MG63 (cell line): Measurements from ENCODE around the gene BTBD1. TPM values are rescaled to one million over a fixed set of nuclear protein-coding genes. Genes with fewer than 3 reads are reported as not detected.

Experiments
- DNase-seq: peaks from one replicate; pipeline ENCODE4 v3.0.0-alpha.2; 2020
- H3K27me3 ChIP-seq: fragments of 250-450 bp; sonication (Bioruptor Pico); 2 replicates; pipeline ENCODE4 v1.5.1; 2020; ENCODE audit warnings: mild to moderate bottlenecking, moderate library complexity
- H3K36me3 ChIP-seq: fragments of 250-450 bp; sonication (Bioruptor Pico); 2 replicates; pipeline ENCODE4 v1.5.1; 2020; ENCODE audit warnings: mild to moderate bottlenecking, moderate library complexity
- H3K4me3 ChIP-seq: fragments of 250-450 bp; sonication (Bioruptor Pico); 2 replicates; pipeline ENCODE4 v1.5.1; 2020; ENCODE audit warnings: mild to moderate bottlenecking, moderate library complexity
- H3K9me3 ChIP-seq: fragments of 250-450 bp; sonication (Bioruptor Pico); 2 replicates; pipeline ENCODE4 v1.5.1; 2020; ENCODE audit warnings: mild to moderate bottlenecking, moderate library complexity
- total RNA-seq: library from RNA; depleted of rRNA; stranded (reverse); fragments of >200 nt; shearing (Covaris generic); gene quantifications from 2 replicates; pipeline ENCODE4 v1.2.3, GENCODE V29; 2014; ENCODE audit warnings: low replicate concordance; rRNA removed

The BTBD1 gene
- total RNA-seq: 90.8 and 91.9 TPM in 2 replicates

DNA sequence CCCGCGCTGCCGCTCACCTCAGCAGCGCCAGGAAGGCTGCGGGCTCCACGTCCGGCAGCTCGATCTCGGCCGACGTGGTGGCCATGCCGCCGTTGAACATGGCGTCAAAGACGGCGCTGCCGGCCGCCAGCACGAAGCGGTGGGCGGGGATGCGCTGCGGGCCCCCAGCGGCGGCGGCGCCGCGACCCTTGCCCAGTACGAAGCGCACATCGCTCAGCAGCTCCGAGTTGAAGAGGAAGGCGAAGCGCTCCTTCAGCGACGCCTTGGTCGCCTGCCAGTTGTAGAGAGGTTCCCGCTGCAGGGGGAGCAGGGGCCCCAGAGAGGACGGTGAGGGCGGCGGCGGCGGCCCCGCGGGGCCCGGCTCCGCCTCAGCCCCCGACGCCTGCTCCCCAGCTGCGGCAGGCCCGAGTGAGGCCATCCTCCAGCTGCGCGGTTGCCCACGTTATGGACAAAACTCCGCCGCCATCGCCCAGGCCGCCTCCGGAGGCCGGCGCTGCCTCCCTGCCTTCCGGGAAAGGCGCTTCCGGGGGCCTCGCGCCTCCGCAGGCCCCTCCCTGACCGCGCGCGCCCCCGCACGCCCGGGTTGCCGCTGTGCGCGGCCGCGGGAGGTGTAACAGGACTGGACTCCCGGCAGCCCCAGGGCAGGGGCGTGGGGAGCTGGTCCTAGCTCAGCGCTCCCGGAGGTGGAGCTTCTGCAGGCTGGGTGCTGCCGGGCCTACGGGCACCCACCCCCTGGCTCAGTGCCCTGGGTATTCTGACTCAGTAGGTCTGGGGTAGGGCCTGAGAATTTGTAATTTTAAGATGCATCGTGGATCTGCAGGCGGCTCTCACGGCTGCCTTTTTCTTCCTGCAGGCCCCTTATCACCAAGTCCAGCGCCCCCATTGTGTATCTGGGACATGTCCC, at the start of gene BTBD1:
TSS of gene BTBD1 (minus strand) at position 519 of the 904 bp plus-strand sequence. CDS start at position 418, 101 bp downstream.
- peak; percentile 100 for DNase-seq
- H3K4me3 ChIP-seq: peak within 1 kb of the TSS; percentile 80
- peaks cover 28% of the 10 kb centered on the region for H3K36me3 ChIP-seq
- peaks cover 5% of the 10 kb centered on the region; the same call in 1 of the 2 replicates for H3K9me3 ChIP-seq
- H3K27me3 ChIP-seq: no peaks in the 10 kb centered on the region

DNA sequence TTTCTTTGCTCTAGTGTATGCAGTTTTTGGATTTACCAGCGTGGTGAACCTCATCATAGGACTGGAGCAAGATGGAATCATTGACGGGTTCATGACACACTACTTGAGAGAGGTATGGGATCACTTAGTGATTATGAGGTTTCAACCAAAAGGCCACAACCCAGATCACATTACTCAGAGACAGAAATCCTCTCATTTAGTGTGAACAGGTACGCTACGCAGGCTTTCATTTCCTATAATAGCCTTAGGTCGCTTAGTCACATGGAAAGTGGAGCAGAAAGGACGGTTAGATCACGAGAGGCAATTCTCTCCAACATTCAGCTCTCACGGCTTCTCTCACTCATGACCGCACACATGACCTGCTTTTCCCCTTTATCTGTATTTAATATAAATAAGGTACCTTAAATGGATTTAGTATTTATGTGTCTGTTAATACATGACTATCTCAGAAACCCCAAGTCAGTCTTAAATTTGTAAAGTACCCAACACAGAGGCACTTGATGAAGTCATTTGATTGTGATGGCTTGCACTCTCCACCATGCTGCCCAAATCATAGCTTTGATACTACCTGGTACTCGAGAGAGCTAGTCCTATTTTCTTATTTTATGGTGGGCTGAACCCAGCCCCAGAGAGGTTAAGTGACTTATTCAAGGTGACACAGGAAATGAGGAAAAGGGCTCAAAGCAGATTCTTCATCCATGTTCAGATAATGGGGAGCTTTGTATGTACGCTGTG, 48.9 kb upstream of the BTBD1 start:
- Histone ChIP-seq H3K9me3 (no peaks in the 10 kb centered on the region), H3K4me3 (no peak overlapping the region)
- no peak for DNase-seq

DNA sequence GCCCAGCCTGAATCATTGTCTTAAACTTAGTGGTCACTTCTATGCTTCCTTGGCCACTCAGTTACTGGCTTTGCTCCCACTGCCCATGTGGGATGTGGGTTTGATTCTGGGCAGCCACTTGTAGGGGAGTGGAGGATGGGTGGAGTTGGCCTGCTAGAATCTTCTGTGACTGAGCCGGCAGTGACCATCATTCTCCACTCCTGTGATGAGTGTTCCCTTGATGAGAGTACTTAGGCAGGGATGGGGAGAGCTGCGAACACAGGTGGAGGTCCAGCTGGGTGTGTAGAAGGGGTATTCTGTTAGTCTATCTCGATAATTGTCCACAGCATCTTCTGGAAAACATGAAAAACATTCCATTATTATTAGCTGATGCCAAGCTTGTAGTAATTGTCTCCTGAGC, 48.4 kb upstream of the BTBD1 start:
- H3K9me3 ChIP-seq: no peaks in the 10 kb centered on the region
- H3K27me3 ChIP-seq: no peaks in the 10 kb centered on the region
- H3K36me3 ChIP-seq: no peaks in the 10 kb centered on the region
- DNase-seq: no peak
- no peak overlapping the region for H3K4me3 ChIP-seq

More for the DNA sequence above, 48.9 kb upstream of the BTBD1 start:
- no peaks in the 10 kb centered on the region for H3K27me3 ChIP-seq
- no peaks in the 10 kb centered on the region for H3K36me3 ChIP-seq

DNA sequence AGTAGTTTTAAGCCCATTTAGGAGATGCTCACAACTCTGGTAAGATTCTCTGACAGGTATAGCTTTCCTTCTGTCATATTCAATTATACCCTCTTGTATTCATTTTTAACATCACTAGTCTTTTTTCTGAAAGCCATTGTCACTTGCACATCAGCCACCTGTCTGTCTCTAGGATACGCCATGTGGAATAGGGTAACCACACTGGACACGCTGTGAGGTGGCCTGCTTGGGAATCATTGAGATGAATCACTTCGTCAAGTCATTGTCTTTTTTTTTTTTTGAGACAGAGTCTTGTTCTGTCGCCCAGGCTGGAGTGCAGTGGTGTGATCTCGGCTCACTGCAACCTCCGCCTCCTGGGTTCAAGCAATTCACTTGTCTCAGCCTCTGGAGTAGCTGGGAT, 47.8 kb upstream of the BTBD1 start:
- Histone ChIP-seq H3K27me3 (no peaks in the 10 kb centered on the region), H3K4me3 (no peak overlapping the region), H3K9me3 (no peaks in the 10 kb centered on the region), H3K36me3 (no peaks in the 10 kb centered on the region)
- DNase-seq: no peak

DNA sequence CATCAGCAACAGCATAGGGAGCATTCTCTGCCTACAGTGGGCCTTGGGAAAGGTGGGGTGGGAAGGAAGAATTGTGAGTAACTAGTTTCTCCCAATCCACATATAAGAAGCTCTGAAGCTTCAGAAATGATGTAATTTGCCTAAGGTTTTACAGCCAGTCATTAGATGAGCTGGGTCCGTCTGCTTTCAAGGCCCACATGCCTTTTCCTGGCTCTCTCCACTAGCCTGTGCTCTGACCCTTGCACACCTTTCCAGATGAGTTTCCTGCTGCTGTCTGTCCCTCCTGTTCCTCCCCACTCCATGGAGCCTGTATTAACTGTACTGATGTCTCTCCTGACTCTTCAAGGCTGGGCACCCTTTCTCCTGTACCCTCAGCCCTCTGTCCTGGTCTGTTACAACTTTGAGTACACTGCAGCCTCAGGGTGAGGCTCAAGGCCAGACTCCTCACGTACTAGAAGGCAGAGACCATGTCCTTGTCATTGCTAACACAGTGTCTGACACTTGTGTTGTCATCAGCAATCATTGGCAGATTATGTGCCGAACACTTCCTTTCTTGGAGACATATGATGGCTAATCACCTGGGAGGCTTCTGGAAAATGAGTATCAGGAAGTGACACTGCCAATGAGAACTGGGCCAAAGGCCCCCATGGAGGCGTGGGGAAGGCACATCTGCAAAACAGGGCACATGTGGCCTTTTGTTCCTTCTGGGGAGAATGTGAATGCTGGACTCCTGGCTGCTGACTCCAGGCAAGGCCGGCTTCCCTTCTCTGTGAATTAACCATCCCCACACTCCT, 47.0 kb upstream of the BTBD1 start:
- no peaks in the 10 kb centered on the region for H3K9me3 ChIP-seq
- H3K27me3 ChIP-seq: no peaks in the 10 kb centered on the region
- no peak for DNase-seq
- no peaks in the 10 kb centered on the region for H3K36me3 ChIP-seq
- no peak overlapping the region for H3K4me3 ChIP-seq

DNA sequence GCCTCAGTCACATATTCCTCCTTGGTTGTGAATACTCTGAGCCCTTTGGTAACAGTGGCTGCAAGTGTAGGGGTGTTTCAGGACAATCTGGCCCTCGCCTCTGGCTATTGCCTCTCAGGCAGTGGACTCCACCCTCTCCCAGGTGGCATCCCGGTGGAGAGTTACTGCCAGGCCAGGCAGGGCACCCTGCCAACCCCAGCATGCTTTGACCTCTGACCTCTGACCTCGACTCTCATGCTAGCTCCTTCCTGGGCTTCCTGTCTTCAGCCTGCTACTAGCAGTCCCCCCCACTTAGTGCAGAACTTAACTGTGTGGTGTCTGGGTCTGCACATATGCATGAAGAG, 45.9 kb upstream of the BTBD1 start:
- no peaks in the 10 kb centered on the region for H3K36me3 ChIP-seq
- no peaks in the 10 kb centered on the region for H3K27me3 ChIP-seq
- H3K4me3 ChIP-seq: no peak overlapping the region
- no peak for DNase-seq
- no peaks in the 10 kb centered on the region for H3K9me3 ChIP-seq

DNA sequence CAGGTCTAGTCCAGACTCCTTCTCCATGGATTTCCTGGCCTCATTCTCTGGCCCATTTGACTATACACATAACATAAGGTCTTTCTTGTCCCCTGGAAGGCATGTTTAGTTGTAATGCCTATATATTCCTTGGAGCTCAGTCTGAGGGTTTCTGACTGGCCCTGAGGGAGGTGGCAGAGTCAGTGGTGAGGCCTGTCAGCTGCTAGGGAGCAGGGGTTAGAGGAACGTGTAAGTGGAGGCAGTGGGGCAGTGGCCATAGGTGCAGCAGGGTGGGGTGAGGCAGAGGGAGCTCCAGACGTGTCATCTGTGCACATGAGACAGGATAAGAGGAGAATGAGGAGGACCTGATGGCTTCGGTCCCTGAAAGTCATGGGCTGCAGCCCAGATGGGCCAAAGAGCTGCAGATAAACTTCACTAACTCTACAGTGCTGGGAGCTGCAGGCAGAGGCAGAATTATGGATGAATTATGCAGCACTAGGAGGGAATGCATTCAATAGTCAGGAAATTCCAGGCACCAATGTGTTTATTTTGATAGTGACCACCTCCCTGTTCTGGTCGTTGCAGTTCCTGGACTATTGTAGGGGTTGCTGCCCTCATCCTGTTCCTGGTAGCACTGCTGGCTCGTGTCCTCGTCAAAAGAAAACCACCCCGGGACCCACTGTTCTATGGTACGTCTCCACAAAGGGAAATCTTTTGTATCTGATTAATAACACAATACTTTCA, 45.3 kb upstream of the BTBD1 start:
- Histone ChIP-seq H3K36me3 (no peaks in the 10 kb centered on the region), H3K9me3 (no peaks in the 10 kb centered on the region), H3K4me3 (no peak overlapping the region), H3K27me3 (no peaks in the 10 kb centered on the region)
- peak; percentile 65 for DNase-seq

DNA sequence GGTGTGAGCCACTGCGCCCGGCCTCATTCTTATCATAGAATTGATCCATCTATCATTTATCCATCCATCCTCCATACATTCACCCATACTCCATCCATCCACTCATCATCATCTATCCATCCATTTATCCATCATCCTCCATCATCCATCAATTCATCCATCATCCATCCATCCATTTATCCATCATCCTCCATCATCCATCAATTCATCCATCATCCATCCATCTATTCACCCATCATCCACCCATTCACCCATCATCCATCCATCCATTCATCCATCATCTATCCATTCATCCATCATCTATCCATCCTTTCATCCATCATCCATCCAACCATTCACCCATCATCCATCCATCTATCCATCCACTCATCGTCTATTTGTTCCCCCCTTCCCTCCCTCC, 44.1 kb upstream of the BTBD1 start:
- no peaks in the 10 kb centered on the region for H3K36me3 ChIP-seq
- no peak for DNase-seq
- no peak overlapping the region for H3K4me3 ChIP-seq

DNA sequence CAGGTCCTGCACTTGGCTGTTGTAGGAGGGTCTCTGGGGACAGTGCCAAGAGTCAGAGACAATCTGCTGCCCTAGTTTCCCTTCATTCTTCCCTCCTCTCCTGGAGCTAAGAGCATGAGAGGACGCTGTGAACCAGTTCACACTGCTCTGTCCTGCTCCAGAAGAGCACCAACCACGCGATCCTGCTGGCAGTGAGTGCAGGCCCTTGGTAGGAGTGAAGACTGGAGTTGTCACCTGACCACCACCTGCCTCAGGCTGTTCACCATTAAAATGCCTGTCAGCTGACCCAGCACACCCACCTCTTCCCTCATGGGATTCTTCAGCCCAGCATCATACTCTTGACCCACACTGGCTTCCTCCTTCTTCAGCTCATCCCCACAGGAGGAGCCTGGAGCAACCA, 43.3 kb upstream of the BTBD1 start:
- Histone ChIP-seq H3K36me3 (no peaks in the 10 kb centered on the region), H3K4me3 (no peak overlapping the region), H3K9me3 (no peaks in the 10 kb centered on the region), H3K27me3 (no peaks in the 10 kb centered on the region)
- no peak for DNase-seq

More for the DNA sequence above, 44.1 kb upstream of the BTBD1 start:
- no peaks in the 10 kb centered on the region for H3K9me3 ChIP-seq
- no peaks in the 10 kb centered on the region for H3K27me3 ChIP-seq

DNA sequence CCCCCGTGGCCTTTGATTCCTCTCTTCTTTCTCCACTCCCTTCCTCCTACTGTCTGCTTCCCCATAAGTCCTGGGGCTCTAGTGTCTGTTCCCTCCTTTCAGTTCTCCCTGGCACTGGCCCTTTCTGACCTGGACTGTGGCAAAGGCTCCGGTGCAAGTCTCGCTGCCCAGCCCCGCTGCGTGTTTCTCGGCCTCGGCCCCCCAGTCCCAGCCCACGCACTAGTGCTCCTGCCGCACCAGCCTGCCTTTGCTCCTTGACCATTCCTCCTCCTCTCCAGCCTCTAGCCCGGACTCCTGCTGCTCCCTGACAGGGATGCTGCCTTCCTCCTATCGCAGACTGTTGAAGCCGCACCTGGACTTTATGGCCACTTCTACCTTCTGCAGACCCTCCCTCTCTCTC, 42.5 kb upstream of the BTBD1 start:
- Histone ChIP-seq H3K9me3 (no peaks in the 10 kb centered on the region), H3K4me3 (no peak overlapping the region), H3K27me3 (no peaks in the 10 kb centered on the region), H3K36me3 (no peaks in the 10 kb centered on the region)
- no peak for DNase-seq

DNA sequence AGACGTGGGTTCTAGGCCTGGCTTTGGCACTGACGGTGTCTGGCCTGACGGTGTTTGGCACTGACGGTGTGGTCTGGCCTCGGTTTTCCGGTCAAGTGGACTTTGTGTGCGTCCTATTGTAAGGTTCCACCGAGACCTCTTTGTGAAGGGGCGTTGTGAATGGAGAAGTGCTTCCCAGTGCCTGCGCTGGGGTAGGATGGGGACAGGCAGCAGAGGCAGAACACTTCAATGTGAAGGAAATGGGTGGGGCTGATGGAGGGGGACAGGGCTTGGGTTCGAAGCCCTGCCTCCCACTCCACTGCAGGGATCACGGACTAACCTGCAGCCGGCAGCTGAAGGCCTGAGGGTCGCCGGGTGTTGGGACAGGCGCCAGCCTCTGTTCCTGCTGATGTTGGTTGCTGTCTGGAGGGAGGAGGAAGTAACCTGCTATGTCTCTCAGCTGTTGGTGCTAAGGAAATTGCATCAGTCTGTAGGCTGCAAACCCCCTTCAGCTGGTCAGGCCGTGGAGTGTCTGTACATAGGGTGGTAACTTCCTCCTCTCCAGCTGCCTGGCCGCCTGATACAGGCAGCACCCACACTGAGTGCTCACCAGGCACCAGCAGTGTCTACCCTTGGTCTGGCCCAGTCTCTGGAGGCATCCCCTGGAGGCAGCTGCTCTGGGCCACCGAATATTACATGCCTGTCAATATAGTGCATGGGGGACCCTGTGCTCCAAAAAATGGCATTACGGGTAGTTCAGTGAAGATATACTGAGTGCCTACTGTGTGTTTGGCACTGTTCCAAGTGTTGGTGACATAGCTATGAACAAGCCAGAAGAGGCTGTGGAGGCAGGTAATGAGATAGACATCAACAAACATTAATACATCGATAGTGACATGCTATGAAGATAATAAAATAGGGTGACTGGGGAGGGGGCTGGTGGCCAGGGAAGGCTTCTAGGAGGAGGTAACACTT, 41.5 kb upstream of the BTBD1 start:
- peak; percentile 13 for DNase-seq
- Histone ChIP-seq H3K4me3 (no peak overlapping the region; the same call in 1 of the 2 replicates), H3K27me3 (no peaks in the 10 kb centered on the region), H3K9me3 (no peaks in the 10 kb centered on the region), H3K36me3 (no peaks in the 10 kb centered on the region)

DNA sequence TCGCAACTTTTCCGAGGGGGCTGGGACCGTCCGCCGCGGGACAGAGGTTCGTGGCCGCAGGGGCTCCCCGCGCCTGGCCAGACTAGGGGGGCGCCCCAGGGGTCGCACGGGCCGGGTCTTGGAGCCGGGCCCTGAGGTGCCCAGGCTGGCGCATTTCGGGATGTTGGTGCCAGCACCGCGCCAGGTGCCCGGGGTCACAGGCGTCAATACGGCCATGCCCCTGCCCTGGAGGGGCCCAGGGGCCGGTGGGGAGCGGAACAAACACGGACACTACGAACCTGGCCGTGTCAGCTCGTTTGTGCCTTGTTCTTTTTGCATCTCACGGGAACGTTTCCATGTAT, 40.8 kb upstream of the BTBD1 start:
- H3K9me3 ChIP-seq: no peaks in the 10 kb centered on the region
- peak overlapping the region; percentile 38 for H3K4me3 ChIP-seq
- no peaks in the 10 kb centered on the region; the same call in 1 of the 2 replicates for H3K27me3 ChIP-seq
- no peak for DNase-seq
- no peaks in the 10 kb centered on the region for H3K36me3 ChIP-seq

DNA sequence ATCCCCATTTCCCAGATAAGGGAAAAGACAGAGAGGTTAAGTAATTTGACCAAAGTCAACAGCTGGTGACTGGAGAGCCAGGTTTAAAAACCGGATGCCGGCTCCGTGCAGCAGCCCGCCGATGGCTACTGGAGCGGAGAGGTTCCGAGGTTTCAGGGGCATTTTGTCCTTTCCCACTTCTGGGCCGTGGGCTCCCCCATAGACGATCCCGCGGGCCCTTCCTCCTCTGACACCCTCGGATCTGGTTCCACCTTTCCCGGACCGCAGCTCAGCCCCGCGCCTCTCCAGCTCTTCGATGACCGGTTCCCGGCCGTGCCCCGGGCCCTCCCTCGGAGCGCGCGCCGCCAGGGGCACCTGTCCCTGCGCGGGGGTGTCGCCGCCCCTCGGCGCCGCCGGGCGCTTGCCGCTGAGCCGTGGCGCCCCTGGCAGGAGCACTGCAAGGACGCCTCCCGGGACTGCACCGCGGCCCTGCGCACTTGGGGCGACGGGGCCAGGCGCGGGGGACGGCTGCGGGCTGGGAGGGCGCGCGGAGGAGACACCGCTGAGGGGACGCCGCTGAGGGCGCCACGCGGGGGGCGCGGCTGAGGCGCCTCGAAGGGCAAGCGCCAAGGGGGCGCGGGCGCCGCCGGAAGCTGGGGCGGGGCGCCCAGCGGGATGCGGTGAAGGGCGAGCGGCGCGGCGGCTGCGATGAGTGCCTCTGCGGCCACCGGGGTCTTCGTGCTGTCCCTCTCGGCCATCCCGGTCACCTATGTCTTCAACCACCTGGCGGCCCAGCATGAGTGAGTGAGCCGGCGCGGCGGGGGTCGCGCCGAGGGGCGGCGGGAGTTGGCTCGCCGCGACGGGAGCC, 40.2 kb upstream of the BTBD1 start, which contains the start of gene TM6SF1:
TSS of gene TM6SF1 (plus strand) at position 652 of the 847 bp plus-strand sequence. CDS start at position 688, 36 bp downstream.
- peak within 1 kb of the TSS; percentile 38 for H3K4me3 ChIP-seq
- DNase-seq: peak; percentile 17
- peaks cover 2% of the 10 kb centered on the region; the same call in 1 of the 2 replicates for H3K27me3 ChIP-seq
- H3K36me3 ChIP-seq: no peaks in the 10 kb centered on the region
- H3K9me3 ChIP-seq: no peaks in the 10 kb centered on the region

DNA sequence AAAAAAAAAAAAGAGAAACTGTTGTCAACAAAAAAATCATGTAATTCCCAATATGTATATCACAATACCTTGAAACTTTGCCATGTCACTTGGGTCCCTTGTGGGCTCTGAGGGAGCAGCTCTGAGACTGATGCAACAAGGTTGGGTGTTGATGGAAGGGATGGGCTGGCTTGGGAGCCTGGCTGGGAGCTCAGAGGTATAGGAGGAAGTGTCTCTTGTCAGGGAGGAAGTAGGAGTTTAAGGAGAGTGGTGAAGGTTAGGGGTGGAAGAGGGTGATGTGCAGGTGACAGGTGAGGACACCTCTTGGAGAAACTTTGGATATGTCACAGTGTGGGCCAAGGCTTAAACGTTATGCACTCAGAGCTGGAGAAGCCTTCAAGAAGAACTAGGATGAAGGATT, 38.4 kb upstream of the BTBD1 start:
- H3K36me3 ChIP-seq: no peaks in the 10 kb centered on the region
- DNase-seq: no peak
- no peak overlapping the region for H3K4me3 ChIP-seq
- H3K27me3 ChIP-seq: peaks cover 2% of the 10 kb centered on the region; the same call in 1 of the 2 replicates
- no peaks in the 10 kb centered on the region for H3K9me3 ChIP-seq
